Ramos (cell line): ENCODE measurements around the gene GOLGA1.

Experiments
- in situ Hi-C: fragments of 300-500 bp; cut with MboI; formaldehyde crosslinking; loops from one replicate; pipeline ENCODE4 v1.14.3; 2022; ENCODE audit warnings: low sequenced_read_pairs; ENCODE audit not compliant: unreplicated experiment

Gene GOLGA1

DNA sequence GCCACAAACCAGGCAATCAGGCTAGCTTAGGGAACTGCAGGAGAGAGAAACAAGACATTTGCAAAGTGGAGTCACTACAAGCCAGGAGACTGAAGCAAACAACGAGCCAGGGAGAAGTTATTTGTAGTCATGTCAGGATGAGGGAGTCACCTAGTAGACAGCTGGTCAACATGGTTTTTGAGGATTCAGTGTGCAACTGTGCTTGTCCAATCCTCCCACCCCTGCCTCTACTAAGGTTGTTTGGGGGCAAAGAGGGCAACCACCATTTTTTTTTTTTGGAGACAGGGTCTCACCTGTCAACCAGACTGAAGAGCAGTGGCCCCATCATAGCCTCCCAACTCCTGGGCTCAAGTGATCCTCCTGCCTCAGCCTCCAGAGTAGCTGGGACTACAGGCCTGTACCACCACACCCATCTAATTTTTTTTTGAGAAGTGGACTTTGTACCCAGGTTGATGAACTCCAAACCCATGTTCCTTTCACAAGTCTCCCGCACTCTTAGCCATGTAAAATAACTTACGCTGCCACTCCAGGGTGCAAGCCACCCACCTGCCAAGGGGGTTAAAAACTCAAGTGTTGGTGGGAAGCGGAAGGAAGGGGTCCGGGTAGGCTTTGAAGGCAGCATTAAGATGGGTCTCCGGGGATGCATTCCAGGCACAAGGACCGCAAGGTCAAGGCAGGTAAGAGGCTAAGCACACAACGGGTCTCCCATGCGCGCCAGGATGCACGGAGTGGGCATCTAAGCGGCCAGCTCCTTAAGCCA is 80.1 kb downstream of the GOLGA1 start:
- in situ Hi-C loops = no loop called here

GRCh38 chr9:124859803-124860581 is 80.9 kb downstream of the GOLGA1 start:
- in situ Hi-C loops = no loop called here

DNA sequence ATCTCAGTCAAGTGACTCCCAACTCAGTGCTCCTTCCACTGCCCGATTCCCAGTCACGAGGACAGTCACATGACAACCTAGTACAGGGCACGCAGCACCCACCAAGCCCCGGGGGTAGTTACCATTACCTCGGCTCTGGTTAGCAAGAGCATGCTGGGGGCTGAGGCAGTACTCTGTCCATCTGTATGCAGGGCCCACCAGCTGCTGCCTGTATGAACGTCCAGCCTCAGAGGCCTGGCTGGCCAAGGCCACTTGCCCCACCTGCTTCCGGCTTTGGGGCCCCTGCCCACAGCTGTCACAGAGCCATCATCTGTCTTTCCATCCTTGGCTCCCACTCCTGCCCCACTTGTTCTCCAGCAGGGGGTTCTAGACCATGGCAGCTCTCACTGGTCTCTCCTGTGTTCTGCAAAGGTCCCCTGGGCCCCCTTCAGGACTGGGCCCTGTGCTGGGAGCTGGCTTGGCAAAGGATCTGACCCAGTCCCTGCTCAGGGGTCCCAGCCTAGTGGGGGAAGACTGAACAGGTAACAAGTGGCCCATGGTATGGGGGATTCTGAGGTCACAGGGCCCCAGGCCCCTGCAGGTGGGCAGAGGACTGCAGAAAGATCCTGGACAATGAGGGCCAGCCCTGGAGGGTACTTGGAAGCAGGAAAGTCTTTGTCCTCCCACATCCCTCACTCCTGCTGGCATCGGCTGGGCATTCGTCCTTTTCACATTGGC is 82.4 kb downstream of the GOLGA1 start:
- in situ Hi-C loops = no loop called here

DNA sequence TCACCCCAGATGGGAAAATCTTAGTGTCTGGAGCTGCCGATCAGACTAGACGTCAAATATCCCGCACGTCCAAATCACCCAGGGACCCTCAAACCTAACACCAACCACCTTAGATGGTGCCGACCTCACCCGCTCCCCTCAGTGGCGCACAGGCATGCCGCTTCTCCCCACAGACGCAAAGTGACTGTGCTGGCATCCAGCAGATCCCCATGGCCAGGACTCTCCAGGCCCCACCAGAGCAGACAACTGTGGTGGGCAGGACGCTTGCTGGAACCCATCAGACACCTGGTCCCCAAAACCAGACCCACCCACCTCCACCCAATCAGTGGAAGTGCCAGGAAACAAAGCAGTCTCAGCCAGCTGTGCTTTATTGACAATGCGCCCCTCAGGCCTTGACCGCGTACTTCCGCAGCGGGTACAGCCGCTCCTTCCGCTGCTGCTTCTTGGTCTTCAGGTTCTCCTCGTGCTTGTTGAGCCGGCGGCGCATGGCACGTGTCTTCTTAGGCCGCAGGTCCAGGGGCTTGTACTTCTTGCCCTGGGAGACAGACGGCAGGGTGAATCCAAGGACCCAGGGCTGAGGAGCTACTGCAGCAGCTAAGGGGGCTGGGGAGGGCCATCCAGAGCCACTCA is 83.2 kb downstream of the GOLGA1 start:
- in situ Hi-C loops = no loop called here

DNA sequence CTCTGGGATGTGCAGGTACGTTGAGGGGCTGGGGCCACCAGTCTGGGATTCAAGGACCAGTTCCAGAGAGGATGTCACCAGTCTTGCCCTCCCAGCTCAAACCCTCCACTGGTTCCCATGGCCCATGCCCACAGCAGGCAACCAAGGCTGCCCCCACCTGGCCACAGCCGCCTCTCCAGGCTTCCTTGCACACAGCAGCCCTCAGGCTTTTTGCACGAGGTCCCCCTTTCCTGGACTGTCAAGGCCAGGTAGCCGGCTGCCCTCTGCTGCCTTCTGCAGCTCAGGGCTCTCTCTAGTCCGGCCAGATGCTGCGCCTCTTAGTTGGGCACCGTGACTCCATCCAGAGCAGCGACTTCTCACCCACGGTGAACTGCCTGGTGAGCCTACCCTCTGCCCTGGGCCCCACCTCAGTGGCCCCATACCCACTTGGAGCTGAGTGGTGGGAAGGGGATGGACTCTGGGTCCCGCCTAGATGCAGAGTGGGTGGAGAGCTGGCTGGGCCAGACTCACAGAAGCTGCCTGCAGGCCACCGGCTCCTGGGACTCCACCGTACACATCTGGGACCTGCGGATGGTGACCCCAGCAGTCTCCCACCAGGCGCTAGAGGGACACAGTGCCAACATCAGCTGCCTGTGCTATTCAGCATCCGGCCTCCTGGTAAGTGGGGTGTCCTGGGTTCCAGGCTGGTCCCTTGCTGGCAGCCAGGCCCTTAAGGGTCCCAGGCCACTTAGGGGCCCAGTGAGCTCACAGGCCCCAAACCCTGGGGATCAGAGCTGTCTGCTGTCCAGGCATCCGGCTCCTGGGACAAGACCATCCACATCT is 84.7 kb downstream of the GOLGA1 start:
- in situ Hi-C loops = no loop called here

DNA sequence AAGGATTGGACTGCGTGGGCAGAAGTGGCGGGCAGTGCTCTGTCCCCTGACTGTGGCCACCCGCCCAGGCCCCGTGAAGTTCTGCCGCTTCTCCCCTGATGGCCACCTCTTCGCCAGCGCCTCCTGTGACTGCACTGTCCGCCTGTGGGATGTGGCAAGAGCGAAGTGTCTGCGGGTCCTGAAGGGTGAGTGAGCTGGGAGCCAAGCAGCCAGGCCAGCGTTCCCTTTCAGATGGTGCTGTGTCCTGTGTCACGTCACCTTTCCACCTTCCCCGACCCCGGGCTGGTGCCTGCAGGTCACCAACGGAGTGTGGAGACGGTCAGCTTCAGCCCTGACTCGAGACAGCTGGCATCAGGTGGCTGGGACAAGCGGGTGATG is 85.3 kb downstream of the GOLGA1 start:
- in situ Hi-C loops = no loop called here

- in situ Hi-C loops = loop anchor here (5.0 kb wide), 1 partner anchor 83 kb away; the partner anchor contains the start of gene NR6A1
Measured at GRCh38 chr9:124854822-124855221, 86.1 kb downstream of the GOLGA1 start.

- in situ Hi-C loops = loop anchor here (5.0 kb wide), 1 partner anchor 82 kb away; the partner anchor contains the start of gene NR6A1
Measured at GRCh38 chr9:124854161-124854560, 86.7 kb downstream of the GOLGA1 start.

DNA sequence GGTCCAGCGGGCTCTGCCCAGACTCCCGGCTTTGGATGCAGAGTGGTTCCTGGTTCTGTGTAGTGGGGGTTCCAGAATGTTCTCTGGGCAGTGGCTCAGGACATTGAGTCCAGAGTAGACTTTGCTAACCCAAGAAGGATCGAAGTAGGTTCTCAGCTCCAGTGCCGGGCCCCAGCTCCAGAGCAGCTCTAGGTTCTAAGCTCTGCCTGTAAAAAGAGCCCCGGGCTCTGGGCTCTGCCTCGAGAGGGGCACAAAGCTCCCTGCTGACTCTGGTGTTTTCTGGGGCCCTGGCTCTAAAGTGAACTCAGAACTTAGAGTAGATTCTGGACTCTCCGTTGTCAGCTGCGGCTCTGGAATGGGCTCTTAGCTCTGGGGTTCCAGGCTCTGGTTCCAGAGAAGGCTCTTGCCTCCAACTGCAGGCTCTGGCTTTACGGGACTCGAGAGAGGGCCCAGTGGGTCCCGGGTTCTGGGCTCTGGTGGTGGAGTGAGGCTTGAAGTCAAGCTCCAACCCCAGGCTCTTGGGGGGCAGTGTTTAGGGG is 87.2 kb downstream of the GOLGA1 start:
- in situ Hi-C loops = loop anchor here (5.0 kb wide), 1 partner anchor 81 kb away; the partner anchor contains the start of gene NR6A1

DNA sequence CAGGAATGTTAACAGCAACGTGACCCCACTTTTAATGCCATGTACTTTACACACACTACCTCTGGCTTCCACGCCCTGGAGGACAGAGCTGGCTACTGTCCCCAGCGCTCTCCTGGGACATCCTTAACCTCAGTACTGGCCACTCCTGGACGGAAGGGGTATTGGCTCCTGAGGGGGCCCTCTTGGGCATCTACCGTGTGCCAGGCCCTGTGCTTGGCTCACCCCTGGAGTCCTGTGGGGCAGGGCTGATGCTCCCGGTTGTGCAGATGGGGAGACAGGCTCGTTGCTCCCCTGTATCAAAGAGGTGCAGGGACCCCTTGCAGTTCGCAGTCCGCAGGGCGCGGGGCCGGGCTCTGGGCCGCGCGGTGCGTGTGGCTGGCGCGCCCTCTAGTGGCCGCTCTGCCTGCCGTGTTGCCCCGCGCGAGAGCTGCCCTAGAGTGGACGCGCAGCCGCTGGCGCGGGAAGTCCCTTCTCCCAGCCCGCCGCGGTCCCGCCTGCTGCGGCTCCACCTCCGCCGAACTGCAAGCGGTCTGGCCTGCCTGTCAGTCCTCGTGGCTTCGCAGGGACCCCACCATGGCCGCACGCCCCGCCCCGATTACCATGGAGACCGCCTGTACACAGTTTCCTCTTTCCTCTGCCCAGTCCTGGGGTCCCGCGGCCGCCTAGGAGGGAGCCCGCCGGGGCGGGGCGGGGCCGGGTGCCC is 87.9 kb downstream of the GOLGA1 start, which contains the start of gene WDR38:
Gene WDR38, plus strand, starts transcription at position 632 of the 703 bp plus-strand sequence. CDS start 72 bp downstream, outside the sequence.
- in situ Hi-C loops = loop anchor here (5.0 kb wide), 1 partner anchor 81 kb away; the partner anchor contains the start of gene NR6A1

GRCh38 chr9:124852121-124852828 is 88.6 kb downstream of the GOLGA1 start:
- in situ Hi-C loops = loop anchor here (5.0 kb wide), 1 partner anchor 80 kb away; the partner anchor contains the start of gene NR6A1

DNA sequence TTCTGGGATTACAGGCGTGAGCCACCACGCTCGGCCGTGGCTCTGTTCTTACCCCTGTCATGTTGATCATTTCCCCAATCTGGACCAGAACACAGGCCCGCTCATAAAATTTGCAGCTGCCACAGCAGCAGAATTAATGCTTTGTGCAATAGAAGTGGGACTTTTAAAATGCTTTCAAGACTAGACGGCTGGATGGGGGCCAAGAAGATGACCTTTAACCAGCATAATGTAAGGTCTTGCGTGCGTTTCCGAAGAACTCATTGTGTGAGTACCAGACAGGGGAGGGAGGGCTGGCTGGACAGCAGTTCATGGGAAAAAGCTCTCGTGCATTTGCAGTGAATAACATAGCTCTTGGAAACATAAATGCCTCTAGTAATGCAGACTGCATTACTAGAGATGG is 91.1 kb downstream of the GOLGA1 start:
- in situ Hi-C loops = loop anchor here (5.0 to 10.0 kb wide), 2 partner anchors 78 to 235 kb away; partner anchors contain the start of gene NR6A1

DNA sequence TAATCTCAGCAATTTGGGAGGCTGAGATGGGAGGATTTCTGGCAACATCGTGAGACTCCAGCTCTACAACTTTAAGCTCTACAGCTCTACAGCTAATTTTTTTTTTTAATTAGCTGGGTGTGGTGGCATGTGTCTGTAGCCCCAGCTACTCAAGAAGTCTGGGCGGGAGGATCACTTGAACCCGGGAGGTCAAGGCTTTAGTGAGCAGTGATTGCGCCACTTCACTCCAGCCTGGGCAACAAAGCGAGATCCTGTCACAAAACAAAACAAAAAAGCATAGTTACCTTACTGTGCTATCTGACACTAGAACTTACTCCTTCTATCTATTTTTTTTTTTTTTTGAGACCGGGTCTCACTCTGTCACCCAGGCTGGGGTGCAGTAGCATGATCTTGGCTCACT is 93.9 kb downstream of the GOLGA1 start:
- in situ Hi-C loops = loop anchor here (10.0 kb wide), 1 partner anchor 232 kb away; no protein-coding TSS in a partner anchor

DNA sequence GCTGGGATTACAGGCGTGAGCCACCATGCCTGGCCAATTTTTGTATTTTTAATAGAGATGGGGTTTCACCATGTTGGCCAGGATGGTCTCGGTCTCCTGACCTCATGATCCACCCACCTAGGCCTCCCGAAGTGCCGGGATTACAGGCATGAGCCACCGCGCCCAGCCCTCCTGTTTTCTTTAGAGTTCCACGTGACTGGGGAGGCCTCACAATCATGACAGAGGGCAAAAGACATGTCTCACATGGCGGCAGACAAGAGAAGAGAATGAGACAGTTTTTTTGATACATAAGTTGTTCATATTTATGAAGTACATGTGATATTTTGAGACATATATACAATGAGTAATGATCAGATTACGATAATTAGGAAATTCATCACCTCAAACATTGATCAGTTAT is 94.4 kb downstream of the GOLGA1 start:
- in situ Hi-C loops = loop anchor here (10.0 kb wide), 1 partner anchor 232 kb away; no protein-coding TSS in a partner anchor

- in situ Hi-C loops = loop anchor here (10.0 kb wide), 1 partner anchor 229 kb away; no protein-coding TSS in a partner anchor
Measured at GRCh38 chr9:124844291-124844690, 96.6 kb downstream of the GOLGA1 start.

DNA sequence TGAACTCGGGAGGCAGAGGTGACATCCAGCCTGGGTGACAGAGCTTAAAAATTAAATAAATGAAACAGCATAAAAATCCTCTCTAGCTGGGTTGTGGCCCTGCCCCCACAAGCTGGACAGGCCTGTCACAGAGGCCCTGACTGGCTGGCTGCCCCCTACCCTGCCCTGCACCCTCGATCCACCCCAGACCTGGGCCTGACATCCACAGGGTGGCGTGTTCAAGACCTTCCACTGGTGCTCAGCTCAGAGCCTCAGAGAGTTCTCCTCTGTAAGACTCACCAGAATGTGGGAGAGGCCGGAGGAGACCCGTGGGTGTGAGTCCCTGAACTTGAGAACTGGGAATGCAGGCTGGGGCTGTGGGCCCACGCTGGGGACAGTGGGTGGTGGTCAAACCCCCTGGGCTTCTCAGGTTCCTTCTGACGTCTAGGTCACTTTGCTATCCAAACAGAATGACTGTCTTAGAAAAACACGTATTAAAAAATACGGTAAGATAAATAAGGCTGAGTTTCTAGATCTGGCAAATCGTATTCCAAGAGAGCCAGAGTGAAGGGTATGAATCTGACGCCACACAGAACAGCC is 97.3 kb downstream of the GOLGA1 start:
- in situ Hi-C loops = loop anchor here (10.0 kb wide), 1 partner anchor 229 kb away; no protein-coding TSS in a partner anchor
